HG03342 (cell line): ENCODE results near the gene PUM1.
"Not testable (repeated sequence)": the region's sequence is repeated elsewhere in the genome, so short reads cannot be mapped to it uniquely, and the experiment has no call there.

ENCODE experiments used
- ATAC-seq: cut with Tn5 transposase; IDR thresholded peaks from one replicate; pipeline ENCODE4 v1.9.1; 2021; ENCODE audit warnings: mild to moderate bottlenecking, moderate library complexity; ENCODE audit not compliant: unreplicated experiment

The PUM1 gene

GRCh38 chr1:30968220-30968971 is 97.1 kb downstream of the PUM1 start:
- no peak for ATAC-seq

GRCh38 chr1:30966690-30967369 is 98.7 kb downstream of the PUM1 start:
- no peak for ATAC-seq

- no peak for ATAC-seq
Measured at GRCh38 chr1:30965924-30966599, 99.5 kb downstream of the PUM1 start.

- ATAC-seq: no peak
Measured at GRCh38 chr1:30964706-30965105, 100.8 kb downstream of the PUM1 start.

- peak; percentile 42 for ATAC-seq
Measured at GRCh38 chr1:30962609-30963508, 102.7 kb downstream of the PUM1 start.

GRCh38 chr1:30957560-30958222 is 107.8 kb downstream of the PUM1 start:
- no peak for ATAC-seq

- no peak for ATAC-seq
Measured at GRCh38 chr1:30955448-30956015, 110.0 kb downstream of the PUM1 start.

- ATAC-seq: no peak
Measured at GRCh38 chr1:30953685-30954084, 111.8 kb downstream of the PUM1 start.

- ATAC-seq: no peak
Measured at GRCh38 chr1:30952098-30952497, 113.4 kb downstream of the PUM1 start.

GRCh38 chr1:30950700-30951099 is 114.8 kb downstream of the PUM1 start:
- ATAC-seq: no peak

GRCh38 chr1:30950053-30950452 is 115.5 kb downstream of the PUM1 start:
- no peak for ATAC-seq

GRCh38 chr1:30949487-30949838 is 116.1 kb downstream of the PUM1 start:
- not testable (repeated sequence) for ATAC-seq

- not testable (repeated sequence) for ATAC-seq
Measured at GRCh38 chr1:30948813-30949486, 116.6 kb downstream of the PUM1 start.

- ATAC-seq: no peak
Measured at GRCh38 chr1:30948278-30948677, 117.2 kb downstream of the PUM1 start.

- ATAC-seq: no peak
Measured at GRCh38 chr1:30947212-30947611, 118.3 kb downstream of the PUM1 start.

- ATAC-seq: no peak
Measured at GRCh38 chr1:30942326-30942963, 123.1 kb downstream of the PUM1 start.

- ATAC-seq: no peak
Measured at GRCh38 chr1:30940541-30940940, 125.0 kb downstream of the PUM1 start.

- ATAC-seq: no peak
Measured at GRCh38 chr1:30936541-30937171, 128.9 kb downstream of the PUM1 start.

GRCh38 chr1:30935758-30936157 is 129.8 kb downstream of the PUM1 start:
- not testable (repeated sequence) for ATAC-seq
